Trophoblast cell (in vitro differentiated cells and primary cell): Measurements from ENCODE around the gene TMEM130.

Experiments
- DNase-seq, 2 donors: peaks; one replicate each; pipeline ENCODE4 v3.0.0-alpha.2; 2016
- H2AFZ ChIP-seq: 2 replicates; pipeline ENCODE4 v1.6.1; 2013; ENCODE audit warnings: low read length, moderate library complexity, mild to moderate bottlenecking; ENCODE audit not compliant: insufficient read depth, poor library complexity
- H2AK5ac ChIP-seq: 2 replicates; pipeline ENCODE4 v1.6.1; 2013; ENCODE audit warnings: mild to moderate bottlenecking, low read length
- H2BK120ac ChIP-seq: 2 replicates; pipeline ENCODE4 v1.6.1; 2013; ENCODE audit warnings: low read length, mild to moderate bottlenecking, moderate library complexity; ENCODE audit not compliant: insufficient read depth, poor library complexity
- H2BK12ac ChIP-seq: 2 replicates; pipeline ENCODE4 v1.6.1; 2013; ENCODE audit warnings: mild to moderate bottlenecking, low read length, moderate library complexity
- H2BK5ac ChIP-seq: 2 replicates; pipeline ENCODE4 v1.6.1; 2013; ENCODE audit warnings: low read length, low read depth, moderate library complexity, mild to moderate bottlenecking; ENCODE audit not compliant: poor library complexity
- H3K14ac ChIP-seq: 2 replicates; pipeline ENCODE4 v1.6.1; 2013; ENCODE audit warnings: mild to moderate bottlenecking, low read length
- H3K18ac ChIP-seq: 2 replicates; pipeline ENCODE4 v1.6.1; 2013; ENCODE audit warnings: mild to moderate bottlenecking, low read length
- H3K23ac ChIP-seq: 2 replicates; pipeline ENCODE4 v1.6.1; 2013; ENCODE audit warnings: low read length
- H3K27ac ChIP-seq: 2 replicates; pipeline ENCODE4 v1.5.1; 2013; ENCODE audit warnings: low read depth, mild to moderate bottlenecking, inconsistent platforms, low read length, moderate library complexity
- H3K27me3 ChIP-seq: 2 replicates; pipeline ENCODE4 v1.6.1; 2013; ENCODE audit warnings: inconsistent platforms, mild to moderate bottlenecking, low read length, moderate library complexity; ENCODE audit not compliant: insufficient read depth
- H3K36me3 ChIP-seq, 2 experiments: 1 replicate in 1 of 2; 2 replicates in 1 of 2; pipeline ENCODE4 v1.6.1; 2013; ENCODE audit warnings: low read length in 2 of 2, mild to moderate bottlenecking in 2 of 2, moderate library complexity in 1 of 2; ENCODE audit not compliant: insufficient read depth in 2 of 2, control insufficient read depth in 1 of 2
- H3K4ac ChIP-seq: 2 replicates; pipeline ENCODE4 v1.6.1; 2013; ENCODE audit warnings: low read depth, mild to moderate bottlenecking, low read length, moderate library complexity
- H3K4me1 ChIP-seq, 2 experiments: 1 replicate in 1 of 2; 2 replicates in 1 of 2; pipeline ENCODE4 v1.6.1; 2013; ENCODE audit warnings: low read length in 2 of 2, mild to moderate bottlenecking in 2 of 2, moderate library complexity in 1 of 2; ENCODE audit not compliant: insufficient read depth in 2 of 2, control insufficient read depth in 1 of 2
- H3K4me2 ChIP-seq: 2 replicates; pipeline ENCODE4 v1.6.1; 2013; ENCODE audit warnings: inconsistent platforms, mild to moderate bottlenecking, low read length, moderate library complexity
- H3K4me3 ChIP-seq: 2 replicates; pipeline ENCODE4 v1.5.1; 2013; ENCODE audit warnings: mild to moderate bottlenecking, low read depth, low read length, inconsistent platforms
- H3K79me1 ChIP-seq: one replicate; pipeline ENCODE4 v1.6.1; 2013; ENCODE audit warnings: low read length
- H3K79me2 ChIP-seq: 2 replicates; pipeline ENCODE4 v1.6.1; 2013; ENCODE audit warnings: low read length, mild to moderate bottlenecking; ENCODE audit not compliant: control insufficient read depth, insufficient read depth, poor library complexity
- H3K9ac ChIP-seq: 2 replicates; pipeline ENCODE4 v1.6.1; 2013; ENCODE audit warnings: mild to moderate bottlenecking, low read length
- H3K9me3 ChIP-seq: 2 replicates; pipeline ENCODE4 v1.6.1; 2013; ENCODE audit warnings: low read depth, mild to moderate bottlenecking, control low read depth, inconsistent platforms, low read length; ENCODE audit not compliant: insufficient read depth
- H4K12ac ChIP-seq: 2 replicates; pipeline ENCODE4 v1.6.1; 2013; ENCODE audit warnings: low read depth, mild to moderate bottlenecking, low read length, moderate library complexity
- H4K8ac ChIP-seq: 2 replicates; pipeline ENCODE4 v1.6.1; 2013; ENCODE audit warnings: low read depth, mild to moderate bottlenecking, low read length, moderate library complexity
- H4K91ac ChIP-seq: one replicate; pipeline ENCODE4 v1.6.1; 2013; ENCODE audit warnings: low read depth, mild to moderate bottlenecking, low read length, moderate library complexity
- WGBS: extraction: QIAGEN DNeasy Blood & Tissue Kit; methylation state at CpG from one replicate; pipeline ENCODE4 v1.1.7; 2013; ENCODE audit warnings: missing lambda C conversion rate; ENCODE audit not compliant: insufficient read length, insufficient coverage; ENCODE audit errors: extremely low coverage; 5-methylcytosine and 5-hydroxymethylcytosine counted together

Gene TMEM130

DNA sequence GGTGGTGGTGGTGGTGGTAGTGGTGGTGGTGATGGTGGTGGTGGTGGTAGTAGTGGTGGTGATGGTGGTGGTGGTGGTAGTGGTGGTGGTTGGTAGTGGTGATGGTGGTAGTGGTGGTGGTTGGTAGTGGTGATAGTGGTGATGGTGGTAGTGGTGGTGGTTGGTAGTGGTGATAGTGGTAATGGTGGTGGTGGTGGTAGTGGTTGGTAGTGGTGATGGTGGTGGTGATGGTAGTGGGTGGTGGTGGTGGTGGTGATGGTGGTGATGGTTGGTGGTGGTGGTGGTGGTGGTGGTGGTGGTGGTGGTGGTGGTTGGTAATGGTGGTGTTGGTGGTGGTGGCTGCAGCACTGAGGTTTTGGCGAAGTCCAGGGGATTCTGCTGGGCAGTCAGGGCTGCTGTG, 58.5 kb downstream of the TMEM130 start:
- peak overlapping the region; percentile 58 for H3K4me3 ChIP-seq
- H3K27me3 ChIP-seq, result no peaks in the 10 kb centered on the region
- H3K18ac ChIP-seq, result no peak overlapping the region
- no peaks in the 10 kb centered on the region for H3K4me1 ChIP-seq
- H2BK5ac ChIP-seq, result no peak overlapping the region
- no peak overlapping the region for H2AFZ ChIP-seq
- no peak overlapping the region for H4K91ac ChIP-seq
- no peak overlapping the region for H4K8ac ChIP-seq
- no peak overlapping the region for H3K9ac ChIP-seq
- WGBS, result no CpG with 5 or more reads among the region's 1 CpG
- H3K23ac ChIP-seq, result no peak overlapping the region
- H3K79me1 ChIP-seq, result no peaks in the 10 kb centered on the region
- no peak overlapping the region for H4K12ac ChIP-seq
- DNase-seq, result no peak
- H2BK12ac ChIP-seq, result no peak overlapping the region
- no peak overlapping the region for H3K27ac ChIP-seq
- H3K36me3 ChIP-seq, result no peaks in the 10 kb centered on the region
- H3K4ac ChIP-seq, result no peak overlapping the region
- no peak overlapping the region for H2BK120ac ChIP-seq
- no peak overlapping the region for H2AK5ac ChIP-seq
- no peak overlapping the region for H3K4me2 ChIP-seq
- no peaks in the 10 kb centered on the region for H3K79me2 ChIP-seq
- peaks cover 12% of the 10 kb centered on the region for H3K9me3 ChIP-seq
- H3K14ac ChIP-seq, result no peak overlapping the region

GRCh38 chr7:98810153-98810802, 59.5 kb downstream of the TMEM130 start:
- H2AK5ac ChIP-seq, result no peak overlapping the region

GRCh38 chr7:98808751-98809460, 60.9 kb downstream of the TMEM130 start:
- DNase-seq, result no peak
- Histone ChIP-seq H2BK120ac (no peak overlapping the region), H2BK12ac (no peak overlapping the region), H3K27me3 (no peaks in the 10 kb centered on the region), H4K8ac (no peak overlapping the region), H3K4ac (no peak overlapping the region), H3K4me1 (no peaks in the 10 kb centered on the region), H3K27ac (no peak overlapping the region), H3K14ac (no peak overlapping the region), H3K18ac (no peak overlapping the region), H3K23ac (no peak overlapping the region), H3K79me2 (no peaks in the 10 kb centered on the region), H4K12ac (no peak overlapping the region), H3K9ac (no peak overlapping the region), H2BK5ac (no peak overlapping the region), H3K36me3 (no peaks in the 10 kb centered on the region), H3K9me3 (peaks cover 15% of the 10 kb centered on the region), H2AFZ (no peak overlapping the region), H2AK5ac (no peak overlapping the region), H3K79me1 (no peaks in the 10 kb centered on the region), H3K4me2 (no peak overlapping the region), H3K4me3 (no peak overlapping the region), H4K91ac (no peak overlapping the region)
- no CpG with 5 or more reads among the region's 7 CpGs for WGBS

More at GRCh38 chr7:98810153-98810802, 59.5 kb downstream of the TMEM130 start:
- no peak overlapping the region for H3K4me2 ChIP-seq
- H3K79me2 ChIP-seq, result no peaks in the 10 kb centered on the region
- H3K27ac ChIP-seq, result no peak overlapping the region
- H3K23ac ChIP-seq, result no peak overlapping the region
- DNase-seq, result no peak
- H3K9me3 ChIP-seq, result peaks cover 15% of the 10 kb centered on the region
- no peak overlapping the region for H2BK5ac ChIP-seq
- H4K8ac ChIP-seq, result no peak overlapping the region
- H2BK12ac ChIP-seq, result no peak overlapping the region
- H3K79me1 ChIP-seq, result no peaks in the 10 kb centered on the region
- H3K4me3 ChIP-seq, result no peak overlapping the region
- no CpG with 5 or more reads among the region's 9 CpGs for WGBS
- H3K4ac ChIP-seq, result no peak overlapping the region
- no peak overlapping the region for H4K12ac ChIP-seq
- H4K91ac ChIP-seq, result no peak overlapping the region
- H3K9ac ChIP-seq, result no peak overlapping the region
- no peak overlapping the region for H2AFZ ChIP-seq
- no peaks in the 10 kb centered on the region for H3K36me3 ChIP-seq
- H3K18ac ChIP-seq, result no peak overlapping the region
- no peaks in the 10 kb centered on the region for H3K4me1 ChIP-seq
- H2BK120ac ChIP-seq, result no peak overlapping the region
- no peaks in the 10 kb centered on the region for H3K27me3 ChIP-seq
- H3K14ac ChIP-seq, result no peak overlapping the region

- Histone ChIP-seq H3K14ac (no peak overlapping the region), H3K9ac (no peak overlapping the region), H3K4me2 (no peak overlapping the region), H2BK12ac (no peak overlapping the region), H3K4me1 (peaks cover 0 to 2% of the 10 kb centered on the region in 2 experiments), H3K4ac (no peak overlapping the region), H3K27ac (no peak overlapping the region), H3K27me3 (no peaks in the 10 kb centered on the region), H2AFZ (no peak overlapping the region), H2BK5ac (no peak overlapping the region), H3K79me2 (no peaks in the 10 kb centered on the region), H4K8ac (no peak overlapping the region), H3K23ac (no peak overlapping the region), H3K18ac (no peak overlapping the region), H2AK5ac (no peak overlapping the region), H3K9me3 (peaks cover 17% of the 10 kb centered on the region), H4K12ac (no peak overlapping the region), H2BK120ac (no peak overlapping the region), H3K79me1 (no peaks in the 10 kb centered on the region), H3K36me3 (no peaks in the 10 kb centered on the region), H4K91ac (no peak overlapping the region), H3K4me3 (no peak overlapping the region)
- no CpG with 5 or more reads among the region's 11 CpGs for WGBS
- no peak for DNase-seq
Observed at GRCh38 chr7:98807068-98808048, 62.5 kb downstream of the TMEM130 start.
